Mesendoderm (in vitro differentiated cells): ENCODE results near the gene BLVRB.
"Not testable (repeated sequence)": the region's sequence is repeated elsewhere in the genome, so short reads cannot be mapped to it uniquely, and the experiment has no call there.

Experiments
- DNase-seq: peaks from one replicate; pipeline ENCODE4 v3.0.0; 2013
- H2AK5ac ChIP-seq: 2 replicates; pipeline ENCODE4 v1.6.1; 2013; ENCODE audit warnings: low read length, inconsistent platforms
- H2BK120ac ChIP-seq: 2 replicates; pipeline ENCODE4 v1.6.1; 2013; ENCODE audit warnings: low read depth, mild to moderate bottlenecking, low read length, moderate library complexity, mixed read lengths
- H2BK15ac ChIP-seq: replicated peaks from 2 replicates; pipeline ENCODE4 v1.6.1; 2013; ENCODE audit warnings: low read depth, mild to moderate bottlenecking, moderate library complexity
- H2BK5ac ChIP-seq: 2 replicates; pipeline ENCODE4 v1.6.1; 2013; ENCODE audit warnings: low read length, inconsistent platforms
- H3K18ac ChIP-seq: 2 replicates; pipeline ENCODE4 v1.6.1; 2013; ENCODE audit warnings: mild to moderate bottlenecking, low read length, mixed read lengths
- H3K23ac ChIP-seq: one replicate; pipeline ENCODE4 v1.6.1; 2013; ENCODE audit warnings: low read length
- H3K27ac ChIP-seq: 2 replicates; pipeline ENCODE4 v1.5.1; 2013; ENCODE audit warnings: low read depth, mild to moderate bottlenecking, inconsistent platforms, low read length, moderate library complexity
- H3K27me3 ChIP-seq: 2 replicates; pipeline ENCODE4 v1.6.1; 2013; ENCODE audit warnings: low read length, control low read depth, mild to moderate bottlenecking, inconsistent platforms; ENCODE audit not compliant: insufficient read depth, poor library complexity
- H3K36me3 ChIP-seq: 2 replicates; pipeline ENCODE4 v1.6.1; 2013; ENCODE audit warnings: low read length, inconsistent platforms; ENCODE audit not compliant: control insufficient read depth, insufficient read depth
- H3K4ac ChIP-seq: one replicate; pipeline ENCODE4 v1.6.1; 2013; ENCODE audit warnings: low read depth, mild to moderate bottlenecking, low read length, moderate library complexity
- H3K4me1 ChIP-seq: 2 replicates; pipeline ENCODE4 v1.6.1; 2013; ENCODE audit warnings: low read depth, low read length, inconsistent platforms; ENCODE audit not compliant: control insufficient read depth
- H3K4me2 ChIP-seq: 2 replicates; pipeline ENCODE4 v1.6.1; 2013; ENCODE audit warnings: low read length
- H3K4me3 ChIP-seq: 2 replicates; pipeline ENCODE4 v1.5.1; 2013; ENCODE audit warnings: mild to moderate bottlenecking, low read length
- H3K56ac ChIP-seq: one replicate; pipeline ENCODE4 v1.6.1; 2013; ENCODE audit warnings: low read length
- H3K79me1 ChIP-seq: 2 replicates; pipeline ENCODE4 v1.6.1; 2013; ENCODE audit warnings: low read length, inconsistent platforms
- H3K79me2 ChIP-seq: 2 replicates; pipeline ENCODE4 v1.6.1; 2013; ENCODE audit warnings: mild to moderate bottlenecking, low read length; ENCODE audit not compliant: control insufficient read depth, insufficient read depth
- H3K9ac ChIP-seq: 2 replicates; pipeline ENCODE4 v1.6.1; 2013; ENCODE audit warnings: low read length, inconsistent platforms
- H4K5ac ChIP-seq: one replicate; pipeline ENCODE4 v1.6.1; 2013; ENCODE audit warnings: low read length
- H4K8ac ChIP-seq: one replicate; pipeline ENCODE4 v1.6.1; 2013; ENCODE audit warnings: low read depth, mild to moderate bottlenecking, control low read depth, low read length, moderate library complexity
- WGBS: extraction: QIAGEN DNeasy Blood & Tissue Kit; methylation state at CpG from one replicate; pipeline ENCODE4 v1.1.7; 2013; ENCODE audit warnings: low lambda C conversion rate, missing lambda C conversion rate; ENCODE audit not compliant: insufficient coverage; ENCODE audit errors: extremely low coverage; 5-methylcytosine and 5-hydroxymethylcytosine counted together

BLVRB gene

GRCh38 chr19:40466985-40467734 lies 1.6 kb upstream of the BLVRB start, which contains the start of gene SPTBN4:
SPTBN4 (plus strand) TSS chr19:40467001; CDS start chr19:40472622, 5,621 bp downstream.
- no peak for DNase-seq

DNA sequence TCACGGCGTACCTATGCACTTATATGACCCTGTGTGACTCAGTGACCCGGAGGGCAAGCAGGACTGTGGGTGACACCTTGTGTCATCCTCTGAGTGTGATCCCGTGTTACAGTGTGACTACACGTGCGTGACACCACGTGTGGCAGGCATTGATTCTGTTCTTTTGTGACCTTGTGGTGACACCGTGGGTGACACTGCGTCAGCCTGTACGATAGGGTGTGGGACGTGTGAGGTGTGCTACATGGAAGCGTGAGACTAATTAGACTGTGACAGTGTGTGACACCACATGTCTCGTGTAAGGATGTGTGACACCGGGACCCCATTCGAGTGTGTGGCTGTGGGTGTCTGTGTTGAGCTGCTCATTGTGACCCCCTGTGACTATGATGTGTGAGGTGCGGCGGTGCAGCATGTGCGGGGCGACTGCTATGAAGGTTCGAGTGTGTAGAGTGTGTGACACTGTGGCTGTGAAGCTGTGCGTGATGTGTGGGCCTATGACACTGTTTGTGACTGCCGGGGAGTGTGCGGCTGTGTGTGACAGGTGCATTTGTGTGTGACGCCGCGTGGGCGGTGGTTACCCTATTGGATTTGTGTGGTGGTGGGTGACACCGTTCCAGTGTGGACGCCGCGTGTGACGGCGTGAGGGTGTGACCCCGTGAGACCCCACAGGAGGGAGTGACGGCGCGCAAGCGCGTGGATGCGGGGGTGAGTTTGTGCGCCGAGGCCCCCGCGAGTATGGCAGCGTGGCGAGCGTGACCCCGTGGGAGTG lies 857 bp upstream of the BLVRB start:
- Histone ChIP-seq H2AK5ac (no peak overlapping the region), H4K8ac (no peak overlapping the region), H4K5ac (no peak overlapping the region), H3K23ac (no peak overlapping the region), H3K27ac (no peak overlapping the region), H3K4me1 (peaks cover 5% of the 10 kb centered on the region), H3K56ac (peak overlapping the region; percentile 38), H2BK5ac (no peak overlapping the region), H3K4me3 (no peak overlapping the region), H3K9ac (no peak overlapping the region), H3K27me3 (peaks cover 10% of the 10 kb centered on the region), H3K4ac (no peak overlapping the region), H3K4me2 (peak overlapping the region; percentile 41), H3K36me3 (no peaks in the 10 kb centered on the region), H3K18ac (no peak overlapping the region), H2BK15ac (no peak overlapping the region), H2BK120ac (no peak overlapping the region), H3K79me1 (no peaks in the 10 kb centered on the region), H3K79me2 (no peaks in the 10 kb centered on the region)
- DNase-seq, result no peak
- WGBS, result no CpG with 5 or more reads among the region's 48 CpGs

More at GRCh38 chr19:40466985-40467734, 1.6 kb upstream of the BLVRB start, which contains the start of gene SPTBN4:
- Histone ChIP-seq H3K4ac (no peak within 1 kb of the TSS), H2BK120ac (no peak within 1 kb of the TSS), H3K56ac (peak within 1 kb of the TSS; percentile 38), H2AK5ac (no peak within 1 kb of the TSS), H3K36me3 (no peaks in the 10 kb centered on the region), H3K23ac (no peak within 1 kb of the TSS), H4K5ac (no peak within 1 kb of the TSS), H3K79me1 (no peaks in the 10 kb centered on the region), H3K4me1 (peaks cover 5% of the 10 kb centered on the region), H2BK5ac (no peak within 1 kb of the TSS), H3K9ac (no peak within 1 kb of the TSS), H3K4me3 (no peak within 1 kb of the TSS), H3K18ac (no peak within 1 kb of the TSS), H3K79me2 (no peaks in the 10 kb centered on the region), H2BK15ac (no peak within 1 kb of the TSS), H3K27ac (no peak within 1 kb of the TSS), H4K8ac (no peak within 1 kb of the TSS), H3K4me2 (peak within 1 kb of the TSS; percentile 41), H3K27me3 (peaks cover 10% of the 10 kb centered on the region)
- no CpG with 5 or more reads among the region's 87 CpGs for WGBS

GRCh38 chr19:40465025-40465556 lies 454 bp downstream of the BLVRB start:
- no peak overlapping the region for H3K27ac ChIP-seq
- H4K8ac ChIP-seq, result no peak overlapping the region
- no peak overlapping the region for H2BK15ac ChIP-seq
- no peaks in the 10 kb centered on the region for H3K79me2 ChIP-seq
- no peaks in the 10 kb centered on the region for H3K79me1 ChIP-seq
- peaks cover 10% of the 10 kb centered on the region for H3K27me3 ChIP-seq
- H2AK5ac ChIP-seq, result peak overlapping the region; percentile 14
- H4K5ac ChIP-seq, result no peak overlapping the region
- H2BK5ac ChIP-seq, result no peak overlapping the region
- H3K4me1 ChIP-seq, result peaks cover 5% of the 10 kb centered on the region
- WGBS, result no CpG with 5 or more reads among the region's 11 CpGs
- H3K4ac ChIP-seq, result peak overlapping the region; percentile 49
- no peak overlapping the region for H3K18ac ChIP-seq
- H2BK120ac ChIP-seq, result no peak overlapping the region
- no peaks in the 10 kb centered on the region for H3K36me3 ChIP-seq
- peak overlapping the region; percentile 24 for H3K23ac ChIP-seq
- H3K56ac ChIP-seq, result peak overlapping the region; percentile 98
- H3K4me2 ChIP-seq, result peak overlapping the region; percentile 77
- no peak for DNase-seq
- H3K4me3 ChIP-seq, result peak overlapping the region; percentile 76
- peak overlapping the region; percentile 86 for H3K9ac ChIP-seq

DNA sequence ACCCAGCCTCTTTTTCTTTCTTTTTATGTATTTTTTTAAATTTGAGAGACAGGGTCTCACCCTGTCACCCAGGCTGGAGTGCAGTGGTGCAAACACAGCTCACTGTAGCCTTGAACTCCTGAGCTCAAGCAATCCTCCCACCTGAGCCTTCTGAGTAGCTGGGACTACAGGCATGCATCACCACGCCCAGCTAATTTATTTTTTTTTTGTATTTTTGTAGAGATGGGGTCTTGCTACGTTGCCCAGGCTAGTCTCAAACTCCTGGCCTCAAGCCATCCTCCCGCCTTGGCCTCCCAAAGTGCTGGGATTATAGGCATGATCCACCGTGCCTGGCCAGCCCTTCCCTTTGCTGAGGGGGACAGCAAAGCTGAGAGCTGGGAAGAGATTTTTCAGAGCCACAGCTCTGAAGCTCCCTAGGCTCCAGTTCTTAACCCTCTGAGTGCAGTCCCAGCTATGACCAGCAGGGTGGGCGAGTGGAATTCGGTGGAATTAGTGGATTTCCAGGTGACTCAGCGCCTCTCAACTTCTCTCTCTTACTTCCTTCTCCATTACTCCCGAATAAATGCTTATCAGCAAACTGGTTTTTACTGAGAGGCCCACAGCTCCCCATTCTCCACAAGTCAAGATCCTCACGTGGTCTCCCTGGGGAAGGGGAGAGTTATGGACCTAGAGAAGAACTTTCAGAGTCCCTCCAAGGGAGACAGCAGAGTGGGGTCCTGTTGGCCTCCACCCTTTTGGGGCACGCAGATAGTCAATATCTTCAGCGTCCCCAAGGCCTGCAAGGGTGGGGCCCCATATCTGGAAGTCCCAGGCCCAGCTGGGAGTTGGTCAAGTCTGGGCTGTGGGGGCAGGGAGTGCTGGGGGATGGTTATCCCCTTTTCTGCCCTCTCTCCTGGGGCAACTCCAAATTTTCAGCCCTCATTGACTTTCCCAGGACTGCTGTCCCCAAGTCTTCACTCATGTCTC lies 1.2 kb downstream of the BLVRB start:
- H3K4me2 ChIP-seq, result peak overlapping the region; percentile 77
- H2BK120ac ChIP-seq, result no peak overlapping the region
- no peak overlapping the region for H4K5ac ChIP-seq
- no peaks in the 10 kb centered on the region for H3K36me3 ChIP-seq
- no peak overlapping the region for H3K23ac ChIP-seq
- H3K27ac ChIP-seq, result no peak overlapping the region
- no peaks in the 10 kb centered on the region for H3K79me2 ChIP-seq
- no peak overlapping the region for H3K4me3 ChIP-seq
- H2BK15ac ChIP-seq, result no peak overlapping the region
- H3K9ac ChIP-seq, result peak overlapping the region; percentile 0
- H3K4me1 ChIP-seq, result peaks cover 5% of the 10 kb centered on the region
- peak overlapping the region; percentile 19 for H3K18ac ChIP-seq
- peak overlapping the region; percentile 49 for H3K4ac ChIP-seq
- no CpG with 5 or more reads among the region's 11 CpGs for WGBS
- peak overlapping the region; percentile 14 for H2AK5ac ChIP-seq
- H4K8ac ChIP-seq, result no peak overlapping the region
- H2BK5ac ChIP-seq, result no peak overlapping the region
- H3K79me1 ChIP-seq, result no peaks in the 10 kb centered on the region
- peak; percentile 95 for DNase-seq
- peaks cover 10% of the 10 kb centered on the region for H3K27me3 ChIP-seq
- H3K56ac ChIP-seq, result peak overlapping the region; percentile 70

GRCh38 chr19:40463587-40464037 lies 1.9 kb downstream of the BLVRB start:
- H3K56ac ChIP-seq, H2BK5ac ChIP-seq, H3K79me2 ChIP-seq, H3K4ac ChIP-seq, H2AK5ac ChIP-seq, H3K4me3 ChIP-seq, H3K36me3 ChIP-seq, H3K4me2 ChIP-seq, H3K27ac ChIP-seq, H3K18ac ChIP-seq, H2BK15ac ChIP-seq, H3K23ac ChIP-seq, H3K79me1 ChIP-seq, H2BK120ac ChIP-seq, H3K9ac ChIP-seq, H4K5ac ChIP-seq, H4K8ac ChIP-seq, H3K27me3 ChIP-seq, H3K4me1 ChIP-seq: not testable (repeated sequence)
- WGBS, result no CpG with 5 or more reads among the region's 12 CpGs
- peak; percentile 14 for DNase-seq
